Astrocyte (in vitro differentiated cells and primary cell): ENCODE results near the gene ZRANB1.

ENCODE experiments used
- CTCF ChIP-seq: IDR thresholded peaks from 2 replicates; pipeline ENCODE4 v1.5.1; 2011; ENCODE audit warnings: low read depth, mild to moderate bottlenecking, inconsistent platforms, low read length, moderate library complexity; ENCODE audit not compliant: insufficient read depth
- EZH2 ChIP-seq: IDR thresholded peaks from 2 replicates; pipeline ENCODE4 v1.6.1; 2012; ENCODE audit warnings: mild to moderate bottlenecking, low read length, inconsistent platforms; ENCODE audit not compliant: insufficient read depth

GRCh38 chr10:124918906-124919305 lies 23.0 kb upstream of the ZRANB1 start:
- TF ChIP-seq CTCF (no peak), EZH2 (no peak)
